Testis (tissue), 2 donors: ENCODE measurements around the gene ADCYAP1.

Source experiments
- POLR2A ChIP-seq: fragments of 450-650 bp; IDR thresholded peaks from one replicate; pipeline ENCODE4 v1.6.1; 2017; ENCODE audit warnings: antibody characterized with exemption, mild to moderate bottlenecking, moderate library complexity
- TF ChIP-seq, protein P1 (sequence below), 3 experiments: fragments of 450-650 bp in 2 of 3; fragments of 200-600 bp in 1 of 3; sonication (generic) in 1 of 3; IDR thresholded peaks; one replicate each; pipeline ENCODE4 v1.5.1; 2016 to 2019; ENCODE audit warnings: antibody characterized with exemption in 3 of 3, mild to moderate bottlenecking in 2 of 3, moderate library complexity in 1 of 3

DNA sequence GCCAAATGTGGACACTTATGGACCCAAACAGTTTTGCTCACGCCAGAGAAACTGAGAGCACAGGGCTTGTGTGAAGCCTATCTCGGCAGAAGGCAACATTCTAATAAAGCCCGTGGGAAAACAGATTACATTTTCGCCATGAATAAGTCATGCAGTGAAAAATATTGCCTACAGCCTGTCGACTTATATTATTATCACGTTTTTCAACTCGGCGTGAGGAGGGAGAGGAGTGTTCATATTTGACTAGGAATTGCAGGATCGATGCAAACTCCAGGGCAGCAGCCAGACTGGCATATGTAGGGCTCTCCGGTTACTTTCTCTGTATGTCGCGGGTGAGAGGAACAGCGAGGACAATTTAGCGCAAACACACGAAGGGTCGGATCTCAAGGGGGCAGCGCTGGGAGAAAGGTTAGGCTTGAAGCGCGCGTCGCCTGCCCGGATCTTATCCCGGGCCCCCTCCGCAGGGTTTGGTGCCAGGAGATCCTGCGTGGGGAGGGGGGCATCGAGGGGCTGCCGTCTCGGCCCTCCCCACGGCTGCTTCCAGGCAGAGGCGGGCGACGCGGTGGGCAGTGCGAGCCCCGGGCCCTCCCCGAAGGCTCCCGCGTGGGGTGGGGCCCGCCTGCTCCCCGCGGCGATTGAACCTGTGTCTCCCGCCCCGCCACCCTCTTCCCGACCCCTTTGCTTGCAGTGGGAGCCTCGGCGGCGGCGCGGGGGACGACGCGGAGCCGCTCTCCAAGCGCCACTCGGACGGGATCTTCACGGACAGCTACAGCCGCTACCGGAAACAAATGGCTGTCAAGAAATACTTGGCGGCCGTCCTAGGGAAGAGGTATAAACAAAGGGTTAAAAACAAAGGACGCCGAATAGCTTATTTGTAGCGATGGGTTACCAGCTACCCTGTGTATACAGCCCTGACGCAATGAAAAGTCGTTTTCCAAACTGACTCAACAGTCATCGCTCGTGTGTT, 4.4 kb downstream of the ADCYAP1 start:
- TF ChIP-seq, protein P1, sequence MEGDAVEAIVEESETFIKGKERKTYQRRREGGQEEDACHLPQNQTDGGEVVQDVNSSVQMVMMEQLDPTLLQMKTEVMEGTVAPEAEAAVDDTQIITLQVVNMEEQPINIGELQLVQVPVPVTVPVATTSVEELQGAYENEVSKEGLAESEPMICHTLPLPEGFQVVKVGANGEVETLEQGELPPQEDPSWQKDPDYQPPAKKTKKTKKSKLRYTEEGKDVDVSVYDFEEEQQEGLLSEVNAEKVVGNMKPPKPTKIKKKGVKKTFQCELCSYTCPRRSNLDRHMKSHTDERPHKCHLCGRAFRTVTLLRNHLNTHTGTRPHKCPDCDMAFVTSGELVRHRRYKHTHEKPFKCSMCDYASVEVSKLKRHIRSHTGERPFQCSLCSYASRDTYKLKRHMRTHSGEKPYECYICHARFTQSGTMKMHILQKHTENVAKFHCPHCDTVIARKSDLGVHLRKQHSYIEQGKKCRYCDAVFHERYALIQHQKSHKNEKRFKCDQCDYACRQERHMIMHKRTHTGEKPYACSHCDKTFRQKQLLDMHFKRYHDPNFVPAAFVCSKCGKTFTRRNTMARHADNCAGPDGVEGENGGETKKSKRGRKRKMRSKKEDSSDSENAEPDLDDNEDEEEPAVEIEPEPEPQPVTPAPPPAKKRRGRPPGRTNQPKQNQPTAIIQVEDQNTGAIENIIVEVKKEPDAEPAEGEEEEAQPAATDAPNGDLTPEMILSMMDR (IDR thresholded peaks at IDR 0.05), result no peak
- no peak for TF ChIP-seq POLR2A
